Activated naive CD8-positive, alpha-beta T cell treated with anti-CD3 and anti-CD28 coated beads for 36 hours (primary cell): ENCODE data around the gene TMEM129. TPM values are rescaled to one million over a fixed set of nuclear protein-coding genes. Genes with fewer than 3 reads are reported as not detected.

ENCODE experiments used
- DNase-seq: peaks from one replicate; pipeline ENCODE4 v3.0.0; 2021
- H3K27ac Mint-ChIP-seq: one replicate; pipeline ENCODE4 v1.8.0; 2022; ENCODE audit warnings: mild to moderate bottlenecking, moderate library complexity, mixed read lengths
- H3K27me3 Mint-ChIP-seq: one replicate; pipeline ENCODE4 v1.8.0; 2022; ENCODE audit warnings: mild to moderate bottlenecking, mixed read lengths
- H3K36me3 Mint-ChIP-seq: one replicate; pipeline ENCODE4 v1.8.0; 2021; ENCODE audit warnings: mild to moderate bottlenecking, mixed read lengths
- H3K4me1 Mint-ChIP-seq: one replicate; pipeline ENCODE4 v1.8.0; 2021; ENCODE audit warnings: mixed read lengths
- H3K4me3 Mint-ChIP-seq: one replicate; pipeline ENCODE4 v1.8.0; 2022; ENCODE audit warnings: mild to moderate bottlenecking, moderate library complexity, mixed read lengths
- H3K9me3 Mint-ChIP-seq: one replicate; pipeline ENCODE4 v1.8.0; 2022; ENCODE audit warnings: mixed read lengths
- total RNA-seq, 2 experiments: library from RNA; stranded (reverse); gene quantifications; one replicate each; pipeline ENCODE4 v1.2.3, GENCODE V29; 2021

The TMEM129 gene
- 10 to 100 TPM; 20.5 to 20.8 TPM for total RNA-seq

- peak; percentile 94 for DNase-seq
- Mint-ChIP-seq H3K9me3 (no peaks in the 10 kb centered on the region), H3K36me3 (peaks cover 43% of the 10 kb centered on the region), H3K27ac (peak within 1 kb of the TSS; percentile 97), H3K4me1 (peaks cover 33% of the 10 kb centered on the region), H3K4me3 (peak within 1 kb of the TSS; percentile 98), H3K27me3 (no peaks in the 10 kb centered on the region)
These were observed at the start of gene TMEM129, which contains the start of gene TACC3 for GRCh38 chr4:1721003-1721665. TSS of gene TMEM129 (minus strand) at chr4:1721323. CDS start at chr4:1720837, 486 bp downstream. TSS of gene TACC3 (plus strand) at chr4:1721521. CDS start at chr4:1723422, 1,901 bp downstream.

- H3K36me3 Mint-ChIP-seq, result no peaks in the 10 kb centered on the region
- peaks cover 2% of the 10 kb centered on the region for H3K4me1 Mint-ChIP-seq
- peaks cover 10% of the 10 kb centered on the region for H3K27me3 Mint-ChIP-seq
- H3K4me3 Mint-ChIP-seq, result no peak overlapping the region
- DNase-seq, result no peak
- no peaks in the 10 kb centered on the region for H3K9me3 Mint-ChIP-seq
- no peak overlapping the region for H3K27ac Mint-ChIP-seq
These were observed 49.7 kb upstream of the TMEM129 start for GRCh38 chr4:1770791-1771231.

- Mint-ChIP-seq H3K36me3 (no peaks in the 10 kb centered on the region), H3K27ac (no peak overlapping the region), H3K9me3 (no peaks in the 10 kb centered on the region), H3K4me1 (peaks cover 2% of the 10 kb centered on the region), H3K27me3 (peaks cover 15% of the 10 kb centered on the region), H3K4me3 (no peak overlapping the region)
- no peak for DNase-seq
These were observed 49.1 kb upstream of the TMEM129 start for GRCh38 chr4:1770245-1770644.

DNA sequence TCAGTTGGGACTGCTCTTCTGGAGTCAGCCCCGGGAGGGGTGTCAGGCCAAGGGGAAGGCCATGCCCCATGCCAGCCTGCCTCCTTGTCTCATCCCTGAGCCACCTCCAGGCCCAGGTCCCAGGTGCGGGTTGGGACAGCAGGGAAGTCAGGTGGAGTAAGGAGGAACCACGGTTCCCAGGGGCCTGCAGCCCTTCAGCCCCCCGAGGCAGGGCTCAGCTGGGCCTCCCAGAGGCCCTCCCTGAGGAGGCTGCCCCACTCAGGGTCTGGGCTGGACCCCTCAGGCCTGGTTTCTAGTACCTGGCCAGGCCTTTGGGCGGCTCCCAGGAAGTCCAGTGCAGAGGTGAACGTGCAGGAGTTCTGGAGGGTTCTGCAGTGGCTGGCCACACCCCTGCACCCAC, 48.6 kb upstream of the TMEM129 start:
- no peaks in the 10 kb centered on the region for H3K36me3 Mint-ChIP-seq

DNA sequence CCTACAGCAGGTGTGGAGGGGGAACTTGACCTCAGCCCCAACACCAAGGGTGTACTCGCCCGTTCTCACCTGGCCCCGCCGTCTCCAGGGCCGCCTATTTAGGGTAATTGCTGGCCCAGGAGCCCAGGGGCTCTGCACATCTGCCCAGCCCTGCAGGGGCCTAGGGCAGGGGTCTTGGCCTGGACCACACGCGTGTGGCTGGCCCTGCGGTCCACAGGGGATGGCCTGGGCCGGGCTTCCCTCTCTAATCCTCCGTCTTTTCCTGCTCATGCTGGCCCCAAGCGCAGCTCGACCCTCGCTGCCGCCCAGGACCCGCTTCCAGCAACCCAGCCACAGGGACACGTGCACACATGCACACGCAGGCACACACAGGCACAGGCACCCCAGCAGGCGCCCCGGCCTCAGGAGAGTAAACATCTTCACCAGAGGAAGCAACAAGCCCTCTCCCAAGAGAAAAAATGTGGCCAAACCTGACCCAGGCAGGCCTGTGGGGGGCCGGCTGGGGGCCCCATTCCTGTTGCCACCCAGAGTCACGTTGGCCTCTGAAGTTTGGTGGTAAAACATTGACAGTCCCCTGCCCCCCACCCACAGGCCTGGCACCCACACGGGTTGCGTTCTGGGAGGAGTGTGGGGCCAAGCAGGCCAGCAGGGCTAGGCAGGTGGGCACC, 47.4 kb upstream of the TMEM129 start:
- Mint-ChIP-seq H3K36me3 (no peaks in the 10 kb centered on the region), H3K27me3 (peaks cover 27% of the 10 kb centered on the region), H3K27ac (no peak overlapping the region), H3K4me1 (peaks cover 2% of the 10 kb centered on the region), H3K4me3 (peak overlapping the region; percentile 26), H3K9me3 (no peaks in the 10 kb centered on the region)
- no peak for DNase-seq

More for the DNA sequence above, 48.6 kb upstream of the TMEM129 start:
- Mint-ChIP-seq H3K4me1 (peaks cover 2% of the 10 kb centered on the region), H3K27me3 (peaks cover 20% of the 10 kb centered on the region), H3K27ac (no peak overlapping the region), H3K9me3 (no peaks in the 10 kb centered on the region), H3K4me3 (no peak overlapping the region)
- DNase-seq, result no peak

GRCh38 chr4:1767770-1768366, 46.7 kb upstream of the TMEM129 start:
- no peak for DNase-seq
- no peak overlapping the region for H3K27ac Mint-ChIP-seq
- H3K27me3 Mint-ChIP-seq, result peaks cover 27% of the 10 kb centered on the region
- H3K4me1 Mint-ChIP-seq, result peaks cover 2% of the 10 kb centered on the region
- H3K4me3 Mint-ChIP-seq, result peak overlapping the region; percentile 25
- no peaks in the 10 kb centered on the region for H3K9me3 Mint-ChIP-seq
- H3K36me3 Mint-ChIP-seq, result no peaks in the 10 kb centered on the region

- no peaks in the 10 kb centered on the region for H3K9me3 Mint-ChIP-seq
- H3K27me3 Mint-ChIP-seq, result peaks cover 30% of the 10 kb centered on the region
- H3K4me3 Mint-ChIP-seq, result no peak overlapping the region
- H3K36me3 Mint-ChIP-seq, result no peaks in the 10 kb centered on the region
- no peak for DNase-seq
- peaks cover 2% of the 10 kb centered on the region for H3K4me1 Mint-ChIP-seq
- no peak overlapping the region for H3K27ac Mint-ChIP-seq
These were observed 46.1 kb upstream of the TMEM129 start for GRCh38 chr4:1767061-1767769.

GRCh38 chr4:1766106-1767060, 45.3 kb upstream of the TMEM129 start:
- no peak for DNase-seq
- Mint-ChIP-seq H3K27ac (no peak overlapping the region), H3K4me3 (no peak overlapping the region), H3K36me3 (no peaks in the 10 kb centered on the region), H3K27me3 (peaks cover 32% of the 10 kb centered on the region), H3K4me1 (no peaks in the 10 kb centered on the region), H3K9me3 (no peaks in the 10 kb centered on the region)

- DNase-seq, result no peak
- no peaks in the 10 kb centered on the region for H3K9me3 Mint-ChIP-seq
- no peaks in the 10 kb centered on the region for H3K4me1 Mint-ChIP-seq
- peaks cover 32% of the 10 kb centered on the region for H3K27me3 Mint-ChIP-seq
- H3K4me3 Mint-ChIP-seq, result no peak overlapping the region
- no peaks in the 10 kb centered on the region for H3K36me3 Mint-ChIP-seq
- no peak overlapping the region for H3K27ac Mint-ChIP-seq
These were observed 44.4 kb upstream of the TMEM129 start for GRCh38 chr4:1765409-1766072.

DNA sequence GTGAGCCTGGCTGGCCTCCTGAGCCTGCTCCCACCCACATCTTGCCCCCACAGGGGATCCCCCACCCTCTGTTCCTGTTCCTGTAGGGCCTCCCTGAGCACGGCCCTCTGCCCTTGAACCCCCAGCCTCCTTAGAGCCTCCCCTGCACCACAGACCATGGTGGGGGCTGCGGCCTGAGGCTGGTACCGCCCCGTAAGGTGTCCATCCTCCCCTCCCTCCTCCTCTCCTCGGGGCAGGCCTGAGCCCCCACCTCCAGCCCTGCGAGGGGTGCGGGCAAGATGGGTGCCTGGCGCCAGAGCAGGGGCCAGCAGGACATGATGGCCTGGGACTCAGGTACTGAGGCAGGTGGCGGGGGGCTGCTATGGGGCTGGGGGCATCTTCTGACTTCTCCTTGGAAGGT, 43.5 kb upstream of the TMEM129 start:
- H3K9me3 Mint-ChIP-seq, result no peaks in the 10 kb centered on the region

GRCh38 chr4:1763550-1764080, 42.5 kb upstream of the TMEM129 start:
- Mint-ChIP-seq H3K9me3 (no peaks in the 10 kb centered on the region), H3K4me1 (peaks cover 4% of the 10 kb centered on the region), H3K36me3 (no peaks in the 10 kb centered on the region), H3K4me3 (no peak overlapping the region), H3K27ac (no peak overlapping the region), H3K27me3 (peaks cover 31% of the 10 kb centered on the region)
- DNase-seq, result no peak

More for the DNA sequence above, 43.5 kb upstream of the TMEM129 start:
- Mint-ChIP-seq H3K4me1 (peaks cover 4% of the 10 kb centered on the region), H3K27ac (no peak overlapping the region), H3K4me3 (no peak overlapping the region), H3K36me3 (no peaks in the 10 kb centered on the region), H3K27me3 (peaks cover 32% of the 10 kb centered on the region)
- DNase-seq, result no peak

- Mint-ChIP-seq H3K9me3 (no peaks in the 10 kb centered on the region), H3K36me3 (no peaks in the 10 kb centered on the region), H3K4me1 (peaks cover 4% of the 10 kb centered on the region), H3K4me3 (no peak overlapping the region), H3K27ac (no peak overlapping the region), H3K27me3 (peaks cover 26% of the 10 kb centered on the region)
- DNase-seq, result no peak
These were observed 42.0 kb upstream of the TMEM129 start for GRCh38 chr4:1763070-1763549.

DNA sequence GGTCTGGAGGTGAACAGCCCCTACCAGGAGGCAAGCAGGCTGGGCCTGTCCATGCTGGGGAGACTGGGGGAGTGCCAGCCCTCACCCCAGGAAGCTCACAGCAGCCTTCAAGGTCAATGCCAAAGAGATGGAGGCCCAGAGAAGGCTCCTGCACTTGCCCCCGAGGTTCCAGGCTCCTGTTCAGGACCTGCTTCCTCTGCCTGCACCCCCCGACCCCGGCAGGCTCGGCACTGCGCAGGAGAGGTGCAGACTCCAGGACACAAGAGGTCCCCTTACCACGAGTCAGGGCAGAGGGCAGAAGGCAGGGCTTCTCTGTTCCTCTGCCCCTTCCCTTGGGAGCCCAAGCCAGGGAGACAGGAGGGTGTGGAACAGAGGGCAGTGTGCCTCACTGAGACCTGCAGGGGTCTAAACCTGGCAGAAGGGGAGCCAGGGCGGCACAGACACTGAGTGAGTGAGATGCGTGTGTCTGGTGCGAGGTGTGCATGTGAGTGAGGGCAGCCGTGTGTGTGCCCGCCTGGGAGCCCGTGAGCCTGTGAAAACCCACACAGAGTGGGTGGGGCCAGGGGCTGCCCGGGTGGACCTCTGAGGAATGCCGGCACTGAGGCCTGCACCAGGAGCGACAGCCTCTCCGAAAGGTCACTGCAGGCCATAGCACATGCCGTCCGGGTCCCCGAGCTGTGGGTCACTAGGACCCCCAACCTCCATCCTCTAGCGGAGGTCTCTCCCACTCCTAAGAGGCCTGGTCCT, 41.3 kb upstream of the TMEM129 start:
- DNase-seq, result no peak
- H3K27me3 Mint-ChIP-seq, result peaks cover 22% of the 10 kb centered on the region

More for the DNA sequence above, 41.3 kb upstream of the TMEM129 start:
- H3K36me3 Mint-ChIP-seq, result no peaks in the 10 kb centered on the region
- H3K4me3 Mint-ChIP-seq, result no peak overlapping the region
- no peak overlapping the region for H3K27ac Mint-ChIP-seq
- H3K4me1 Mint-ChIP-seq, result peaks cover 4% of the 10 kb centered on the region
- H3K9me3 Mint-ChIP-seq, result no peaks in the 10 kb centered on the region
